Left lung (tissue), 10 donors: ENCODE results near the gene UCP2. TPM values are rescaled to one million over a fixed set of nuclear protein-coding genes. Genes with fewer than 3 reads are reported as not detected.

Experiments used
- ATAC-seq: fragments of 200-7000 bp; cut with Tn5 transposase; one replicate; pipeline ENCODE4 v1.9.1; 2020; ENCODE audit warnings: moderate library complexity
- DNase-seq, 4 donors: peaks; one replicate each; pipeline ENCODE4 v3.0.0-alpha.2; 2013 to 2020
- H3K27ac ChIP-seq, 2 donors: fragments of 200-600 bp; sonication (generic) in 1 of 2; one replicate each; pipeline versions ENCODE4 v1.5.0 to v1.8.0; 2020 to 2021
- H3K27me3 ChIP-seq, 2 donors: fragments of 200-600 bp; sonication (generic) in 1 of 2; one replicate each; pipeline versions ENCODE4 v1.5.0 to v1.8.0; 2020 to 2021
- H3K36me3 ChIP-seq, 2 donors: fragments of 200-600 bp; sonication (generic) in 1 of 2; one replicate each; pipeline versions ENCODE4 v1.5.0 to v1.8.0; 2020 to 2021
- H3K4me1 ChIP-seq, 2 donors: fragments of 200-600 bp; one replicate each; pipeline ENCODE4 v1.8.0; 2021
- H3K4me3 ChIP-seq, 2 donors: fragments of 200-600 bp; sonication (generic) in 1 of 2; one replicate each; pipeline versions ENCODE4 v1.5.0 to v1.8.0; 2020 to 2021; ENCODE audit warnings: mild to moderate bottlenecking in 1 of 2
- H3K9me3 ChIP-seq, 2 donors: fragments of 200-600 bp; sonication (generic) in 1 of 2; one replicate each; pipeline versions ENCODE4 v1.5.0 to v1.8.0; 2020 to 2021
- intact Hi-C, 2 donors: fragments of 100-400 bp; cut with DNase I; formaldehyde crosslinking; loops; one replicate each; pipeline versions ENCODE4 v1.11.2 to v1.14.2; 2022
- polyA plus RNA-seq, 6 donors: library from polyadenylated mRNA; unstranded; fragments of 120-200 nt; gene quantifications; one replicate each; pipeline ENCODE4 v1.2.1, GENCODE V29; 2013; ENCODE audit not compliant: insufficient read length in 6 of 6
- total RNA-seq, 2 donors: library from RNA; stranded (reverse); fragmentation: NEBNext Ultra II Directional; extraction: Animal tissue kit (Norgen Biotek cat#: 25700); gene quantifications; one replicate each; pipeline ENCODE4 v1.2.1, GENCODE V29; 2021
- TF ChIP-seq, protein P1 (sequence below), 2 donors: fragments of 200-600 bp; sonication (generic) in 1 of 2; IDR thresholded peaks; one replicate each; pipeline versions ENCODE4 v1.5.0 to v1.8.0; 2021; ENCODE audit warnings: antibody characterized with exemption in 2 of 2
- donor health status: DM: no; HTN: yes; CAD: no.
- donor health status: DM: no; HTN: no; CAD: no.

Gene UCP2
- total and polyA plus RNA-seq, 8 donors, result 35.3 to 142 (median 42.6) TPM

- DNase-seq (no peak), ATAC-seq (no peak)
- intact Hi-C loops, result no loop called here
- no peaks in the 10 kb centered on the region for H3K9me3 ChIP-seq
- TF ChIP-seq, protein P1, sequence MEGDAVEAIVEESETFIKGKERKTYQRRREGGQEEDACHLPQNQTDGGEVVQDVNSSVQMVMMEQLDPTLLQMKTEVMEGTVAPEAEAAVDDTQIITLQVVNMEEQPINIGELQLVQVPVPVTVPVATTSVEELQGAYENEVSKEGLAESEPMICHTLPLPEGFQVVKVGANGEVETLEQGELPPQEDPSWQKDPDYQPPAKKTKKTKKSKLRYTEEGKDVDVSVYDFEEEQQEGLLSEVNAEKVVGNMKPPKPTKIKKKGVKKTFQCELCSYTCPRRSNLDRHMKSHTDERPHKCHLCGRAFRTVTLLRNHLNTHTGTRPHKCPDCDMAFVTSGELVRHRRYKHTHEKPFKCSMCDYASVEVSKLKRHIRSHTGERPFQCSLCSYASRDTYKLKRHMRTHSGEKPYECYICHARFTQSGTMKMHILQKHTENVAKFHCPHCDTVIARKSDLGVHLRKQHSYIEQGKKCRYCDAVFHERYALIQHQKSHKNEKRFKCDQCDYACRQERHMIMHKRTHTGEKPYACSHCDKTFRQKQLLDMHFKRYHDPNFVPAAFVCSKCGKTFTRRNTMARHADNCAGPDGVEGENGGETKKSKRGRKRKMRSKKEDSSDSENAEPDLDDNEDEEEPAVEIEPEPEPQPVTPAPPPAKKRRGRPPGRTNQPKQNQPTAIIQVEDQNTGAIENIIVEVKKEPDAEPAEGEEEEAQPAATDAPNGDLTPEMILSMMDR (IDR thresholded peaks at IDR 0.05), result no peak
- H3K27me3 ChIP-seq, result peaks cover 0 to 19% of the 10 kb centered on the region in 2 donors
- no peak overlapping the region for H3K27ac ChIP-seq
- H3K4me1 ChIP-seq, result no peaks in the 10 kb centered on the region
- H3K36me3 ChIP-seq, result no peaks in the 10 kb centered on the region
- H3K4me3 ChIP-seq, result no peak overlapping the region
Observed at GRCh38 chr11:73956876-73957653, 25.6 kb downstream of the UCP2 start.

DNA sequence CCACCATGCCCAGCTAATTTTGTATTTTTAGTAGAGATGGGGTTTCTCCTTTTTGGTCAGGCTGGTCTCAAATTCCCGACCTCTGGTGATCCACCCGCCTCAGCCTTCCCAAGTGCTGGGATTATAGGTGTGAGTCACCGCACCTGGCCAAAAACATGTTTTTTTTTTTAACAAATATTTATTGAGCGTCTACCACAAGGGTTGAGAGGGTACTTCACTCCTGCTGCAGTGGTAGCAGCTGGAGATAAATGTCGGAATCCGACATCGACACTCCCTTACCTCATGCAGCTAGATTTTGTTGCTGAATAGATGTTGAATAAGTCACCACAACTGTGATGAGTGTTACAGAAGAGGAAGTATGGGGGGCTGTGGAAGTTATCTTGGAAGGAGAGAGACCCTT is 30.8 kb downstream of the UCP2 start:
- TF ChIP-seq, protein P1 (IDR thresholded peaks at IDR 0.05), result no peak

DNA sequence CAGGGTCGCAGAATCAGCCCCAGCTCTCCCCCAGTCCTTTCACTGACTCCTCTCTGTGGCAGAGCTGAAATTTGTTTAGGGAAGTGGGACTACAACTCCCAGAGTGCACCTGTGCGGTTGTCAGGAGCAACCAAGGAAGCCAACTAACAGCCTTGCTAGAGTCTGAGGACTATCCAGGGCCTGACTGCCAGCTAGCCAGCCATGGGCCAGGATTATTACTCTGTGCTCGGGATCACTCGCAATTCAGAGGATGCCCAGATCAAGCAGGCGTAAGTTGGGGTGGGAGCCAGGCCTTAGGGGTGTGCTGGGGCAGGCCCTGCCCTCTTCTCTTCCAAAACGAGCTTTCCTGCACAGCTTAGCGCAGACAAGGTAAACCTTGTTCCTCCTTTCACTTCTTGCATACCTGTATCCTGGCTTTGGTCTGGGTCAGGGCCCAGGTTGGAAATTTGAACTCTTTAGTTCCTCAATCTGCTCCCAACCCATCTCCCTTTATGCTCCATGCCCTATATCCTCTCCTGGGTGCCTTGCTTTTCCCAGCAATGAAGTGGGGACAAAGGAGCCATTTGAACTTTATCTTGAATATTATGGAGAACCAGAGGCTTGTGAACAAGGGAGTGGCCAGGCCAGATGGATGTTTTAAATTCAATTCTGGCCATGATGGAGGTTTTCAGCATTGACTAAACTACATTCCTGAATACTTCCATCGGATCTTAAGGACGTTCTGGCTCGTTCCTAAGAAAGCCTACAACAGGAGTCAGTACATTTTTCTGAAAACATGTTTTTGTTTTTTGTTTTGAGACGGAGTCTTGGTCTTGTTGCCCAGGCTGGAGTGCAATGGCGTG is 31.6 kb downstream of the UCP2 start, which contains the start of gene DNAJB13:
Gene DNAJB13, plus strand, starts transcription at position 158 of the 842 bp plus-strand sequence. Its CDS starts 44 bp downstream, at position 202.
- peak in 2 of 4 donors; percentile 43 to 52 for DNase-seq
- no peaks in the 10 kb centered on the region for H3K4me1 ChIP-seq
- intact Hi-C loops, result no loop called here
- no peak within 1 kb of the TSS for H3K4me3 ChIP-seq
- H3K27me3 ChIP-seq, result no peaks in the 10 kb centered on the region
- H3K9me3 ChIP-seq, result no peaks in the 10 kb centered on the region
- no peaks in the 10 kb centered on the region for H3K36me3 ChIP-seq
- no peak within 1 kb of the TSS for H3K27ac ChIP-seq
- TF ChIP-seq, protein P1 (IDR thresholded peaks at IDR 0.05), result no peak
- ATAC-seq, result peak; percentile 86

More for the DNA sequence above, 30.8 kb downstream of the UCP2 start:
- Histone ChIP-seq H3K4me3 (no peak overlapping the region), H3K27ac (no peak overlapping the region), H3K4me1 (no peaks in the 10 kb centered on the region), H3K27me3 (peaks cover 0 to 7% of the 10 kb centered on the region in 2 donors), H3K36me3 (no peaks in the 10 kb centered on the region), H3K9me3 (no peaks in the 10 kb centered on the region)
- ATAC-seq (peak; percentile 71), DNase-seq (peak in 1 of 4 donors; percentile 19)
- intact Hi-C loops, result no loop called here

GRCh38 chr11:73949912-73950311 is 32.7 kb downstream of the UCP2 start:
- DNase-seq (no peak), ATAC-seq (no peak)
- Histone ChIP-seq H3K36me3 (no peaks in the 10 kb centered on the region), H3K27me3 (no peaks in the 10 kb centered on the region), H3K9me3 (no peaks in the 10 kb centered on the region), H3K4me1 (no peaks in the 10 kb centered on the region), H3K27ac (no peak overlapping the region), H3K4me3 (no peak overlapping the region)
- intact Hi-C loops, result no loop called here
- TF ChIP-seq, protein P1 (IDR thresholded peaks at IDR 0.05), result no peak

- H3K27ac ChIP-seq, result no peak overlapping the region
- no peak overlapping the region for H3K4me3 ChIP-seq
- no peaks in the 10 kb centered on the region for H3K4me1 ChIP-seq
- ATAC-seq (no peak), DNase-seq (no peak)
- H3K27me3 ChIP-seq, result no peaks in the 10 kb centered on the region
- intact Hi-C loops, result no loop called here
- TF ChIP-seq, protein P1 (IDR thresholded peaks at IDR 0.05), result no peak
- no peaks in the 10 kb centered on the region for H3K36me3 ChIP-seq
- no peaks in the 10 kb centered on the region for H3K9me3 ChIP-seq
Observed at GRCh38 chr11:73949246-73949645, 33.4 kb downstream of the UCP2 start.
